ENCODE measurements around the gene RBFOX1.

Gene RBFOX1

DNA sequence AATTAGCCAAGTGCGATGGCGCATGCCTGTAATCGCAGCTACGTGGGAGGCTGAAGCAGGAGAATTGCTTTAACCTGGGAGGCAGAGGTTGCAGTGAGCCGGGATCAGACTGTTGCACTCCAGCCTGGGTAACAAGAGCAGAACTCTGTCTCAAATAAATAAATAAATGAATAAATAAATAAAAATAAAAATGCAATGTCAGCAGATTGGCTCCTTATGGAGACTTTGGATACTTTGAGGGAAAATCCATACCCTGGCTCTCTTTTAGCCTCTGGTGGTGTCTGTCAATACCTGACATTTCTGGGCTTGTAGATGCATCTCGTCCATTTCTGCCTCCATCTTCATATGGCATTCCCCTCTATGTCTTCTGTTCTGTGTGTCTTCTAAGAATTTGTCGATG, 66.7 kb downstream of the RBFOX1 start:
- no peak overlapping the region for H3K4me3 ChIP-seq (ENCODE audit: low read length)
- H3K27ac ChIP-seq (ENCODE audit: low read length): no peak overlapping the region
- no peaks in the 10 kb centered on the region for H3K36me3 ChIP-seq (ENCODE audit: insufficient read depth, low read depth, low read length)
- H3K9me3 ChIP-seq (ENCODE audit: insufficient read depth, low read depth, low read length): no peaks in the 10 kb centered on the region
- no peaks in the 10 kb centered on the region for H3K27me3 ChIP-seq (ENCODE audit: insufficient read depth, low read length)
- H3K4me1 ChIP-seq (ENCODE audit: insufficient read depth, low read length): no peaks in the 10 kb centered on the region
- H3K9ac ChIP-seq (ENCODE audit: low read depth, low read length): no peak overlapping the region

DNA sequence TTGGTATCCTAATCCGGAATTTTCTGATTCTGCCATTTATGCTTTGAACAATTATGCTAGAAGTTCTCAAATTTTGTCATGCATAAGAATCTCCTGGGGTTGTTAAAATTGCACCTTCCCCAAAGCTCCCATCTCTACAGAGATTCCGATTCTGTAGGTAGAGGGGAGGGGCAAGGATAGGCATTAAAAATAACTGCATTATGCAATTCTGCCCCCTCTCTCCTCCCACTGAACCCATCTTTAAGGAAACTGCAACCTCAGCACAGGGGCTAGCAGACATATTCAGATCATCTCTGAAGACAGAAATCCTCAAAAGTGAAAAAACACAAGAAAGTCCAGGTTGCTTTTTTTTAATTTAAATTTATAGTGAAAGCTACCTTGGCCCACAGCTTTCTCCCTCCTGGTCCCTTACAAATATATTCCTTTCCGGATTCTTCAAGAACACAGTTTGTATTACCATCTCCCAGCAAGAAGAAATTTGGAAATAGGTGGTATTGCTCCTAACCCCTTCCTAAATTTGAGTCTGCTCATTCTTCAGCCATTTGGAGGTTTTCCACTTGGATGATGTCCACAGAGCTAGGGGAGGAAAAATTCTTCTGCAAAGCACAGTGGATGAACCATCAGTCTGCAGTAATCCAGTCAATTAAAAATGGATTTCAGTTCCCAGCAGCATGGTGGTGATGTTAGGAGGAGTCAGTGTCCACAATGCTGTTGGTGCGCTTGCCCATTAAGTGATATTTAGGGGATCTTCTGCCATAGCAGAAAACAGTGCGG, 67.7 kb downstream of the RBFOX1 start:
- H3K9ac ChIP-seq (ENCODE audit: low read depth, low read length): no peak overlapping the region
- H3K4me3 ChIP-seq (ENCODE audit: low read length): no peak overlapping the region
- no peaks in the 10 kb centered on the region for H3K9me3 ChIP-seq (ENCODE audit: insufficient read depth, low read depth, low read length)
- H3K27me3 ChIP-seq (ENCODE audit: insufficient read depth, low read length): no peaks in the 10 kb centered on the region
- H3K36me3 ChIP-seq (ENCODE audit: insufficient read depth, low read depth, low read length): no peaks in the 10 kb centered on the region
- H3K27ac ChIP-seq (ENCODE audit: low read length): no peak overlapping the region
- no peaks in the 10 kb centered on the region for H3K4me1 ChIP-seq (ENCODE audit: insufficient read depth, low read length)

DNA sequence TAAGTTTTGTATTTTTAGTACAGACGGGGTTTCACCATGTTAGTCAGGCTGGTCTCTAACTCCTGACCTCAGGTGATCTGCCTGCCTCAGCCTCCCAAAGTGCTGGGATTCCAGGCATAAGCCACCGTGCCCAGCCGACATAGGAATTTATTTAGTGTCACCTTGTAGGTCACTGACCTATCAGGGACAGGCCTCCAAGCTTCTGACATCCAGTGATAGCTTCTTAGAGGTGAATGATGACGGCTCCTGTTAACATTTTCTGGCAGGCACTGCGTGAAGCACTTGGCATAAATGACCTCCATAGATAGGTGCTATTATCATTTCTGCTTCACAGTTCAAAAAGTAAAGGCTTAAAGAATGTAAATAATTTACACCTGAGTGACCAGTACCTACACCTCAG, 71.6 kb downstream of the RBFOX1 start:
- peaks cover 3% of the 10 kb centered on the region; the same call in 1 of the 2 replicates for H3K9me3 ChIP-seq (ENCODE audit: insufficient read depth, low read depth, low read length)
- H3K36me3 ChIP-seq (ENCODE audit: insufficient read depth, low read depth, low read length): no peaks in the 10 kb centered on the region
- H3K27ac ChIP-seq (ENCODE audit: low read length): no peak overlapping the region
- H3K4me1 ChIP-seq (ENCODE audit: insufficient read depth, low read length): no peaks in the 10 kb centered on the region
- H3K4me3 ChIP-seq (ENCODE audit: low read length): no peak overlapping the region
- no peak overlapping the region for H3K9ac ChIP-seq (ENCODE audit: low read depth, low read length)
- H3K27me3 ChIP-seq (ENCODE audit: insufficient read depth, low read length): no peaks in the 10 kb centered on the region

- no peak overlapping the region for H3K9ac ChIP-seq (ENCODE audit: low read depth, low read length)
- peaks cover 3% of the 10 kb centered on the region; the same call in 1 of the 2 replicates for H3K9me3 ChIP-seq (ENCODE audit: insufficient read depth, low read depth, low read length)
- no peaks in the 10 kb centered on the region for H3K4me1 ChIP-seq (ENCODE audit: insufficient read depth, low read length)
- no peak overlapping the region for H3K27ac ChIP-seq (ENCODE audit: low read length)
- no peaks in the 10 kb centered on the region for H3K27me3 ChIP-seq (ENCODE audit: insufficient read depth, low read length)
- H3K4me3 ChIP-seq (ENCODE audit: low read length): no peak overlapping the region
- no peaks in the 10 kb centered on the region for H3K36me3 ChIP-seq (ENCODE audit: insufficient read depth, low read depth, low read length)
Observed at GRCh38 chr16:7405166-7405565, 72.5 kb downstream of the RBFOX1 start.

DNA sequence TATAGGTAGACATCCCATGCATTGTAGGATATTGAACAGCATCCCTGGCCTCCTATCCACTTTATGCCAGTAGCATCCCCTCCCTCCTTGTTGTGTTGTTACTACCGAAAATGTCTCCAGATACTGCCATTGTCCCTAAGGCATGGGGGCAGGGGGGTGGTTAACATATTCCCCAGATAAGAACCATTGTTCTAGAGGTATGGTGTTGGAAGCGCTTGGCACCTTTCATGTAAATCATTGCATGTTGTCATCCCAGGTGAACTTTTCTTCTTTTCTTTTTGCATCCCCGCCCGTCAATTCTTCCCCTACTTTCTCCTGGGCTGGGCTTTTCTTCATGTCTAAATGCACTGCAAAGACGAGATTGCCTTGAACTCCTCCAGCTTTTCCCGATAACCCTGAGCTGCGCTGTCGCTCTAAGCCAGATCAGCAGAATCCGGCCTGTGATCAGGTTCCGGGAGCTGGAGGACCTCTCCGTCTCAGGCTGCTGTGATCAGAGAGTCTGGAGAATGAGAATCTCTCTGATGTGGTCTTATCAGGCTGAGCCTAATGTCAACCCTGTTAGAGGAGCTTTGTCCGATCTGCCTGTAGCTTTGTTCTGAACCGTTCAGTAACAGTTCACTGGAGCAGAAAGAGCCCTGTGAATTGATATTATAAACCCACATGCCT, 76.2 kb downstream of the RBFOX1 start:
- H3K27me3 ChIP-seq (ENCODE audit: insufficient read depth, low read length): no peaks in the 10 kb centered on the region
- H3K36me3 ChIP-seq (ENCODE audit: insufficient read depth, low read depth, low read length): no peaks in the 10 kb centered on the region
- H3K4me1 ChIP-seq (ENCODE audit: insufficient read depth, low read length): no peaks in the 10 kb centered on the region
- H3K27ac ChIP-seq (ENCODE audit: low read length): no peak overlapping the region
- H3K9ac ChIP-seq (ENCODE audit: low read depth, low read length): no peak overlapping the region
- H3K9me3 ChIP-seq (ENCODE audit: insufficient read depth, low read depth, low read length): peaks cover 3% of the 10 kb centered on the region; the same call in 1 of the 2 replicates
- H3K4me3 ChIP-seq (ENCODE audit: low read length): no peak overlapping the region

GRCh38 chr16:7419441-7419840, 86.8 kb downstream of the RBFOX1 start:
- Histone ChIP-seq H3K9me3 (ENCODE audit: insufficient read depth, low read depth, low read length) (no peaks in the 10 kb centered on the region), H3K27ac (ENCODE audit: low read length) (no peak overlapping the region), H3K9ac (ENCODE audit: low read depth, low read length) (no peak overlapping the region), H3K4me3 (ENCODE audit: low read length) (no peak overlapping the region), H3K36me3 (ENCODE audit: insufficient read depth, low read depth, low read length) (no peaks in the 10 kb centered on the region), H3K27me3 (ENCODE audit: insufficient read depth, low read length) (no peaks in the 10 kb centered on the region), H3K4me1 (ENCODE audit: insufficient read depth, low read length) (no peaks in the 10 kb centered on the region; the same call in 1 of the 2 replicates)

- H3K27ac ChIP-seq (ENCODE audit: low read length): no peak overlapping the region
- no peaks in the 10 kb centered on the region for H3K9me3 ChIP-seq (ENCODE audit: insufficient read depth, low read depth, low read length)
- no peaks in the 10 kb centered on the region for H3K36me3 ChIP-seq (ENCODE audit: insufficient read depth, low read depth, low read length)
- H3K4me1 ChIP-seq (ENCODE audit: insufficient read depth, low read length): no peaks in the 10 kb centered on the region; the same call in 1 of the 2 replicates
- no peak overlapping the region for H3K9ac ChIP-seq (ENCODE audit: low read depth, low read length)
- H3K27me3 ChIP-seq (ENCODE audit: insufficient read depth, low read length): no peaks in the 10 kb centered on the region
- H3K4me3 ChIP-seq (ENCODE audit: low read length): no peak overlapping the region
Observed at GRCh38 chr16:7420079-7420478, 87.4 kb downstream of the RBFOX1 start.

- H3K9me3 ChIP-seq (ENCODE audit: insufficient read depth, low read depth, low read length): no peaks in the 10 kb centered on the region
- no peak overlapping the region for H3K27ac ChIP-seq (ENCODE audit: low read length)
- no peak overlapping the region for H3K9ac ChIP-seq (ENCODE audit: low read depth, low read length)
- H3K4me3 ChIP-seq (ENCODE audit: low read length): no peak overlapping the region
- H3K27me3 ChIP-seq (ENCODE audit: insufficient read depth, low read length): no peaks in the 10 kb centered on the region
- H3K36me3 ChIP-seq (ENCODE audit: insufficient read depth, low read depth, low read length): no peaks in the 10 kb centered on the region
- H3K4me1 ChIP-seq (ENCODE audit: insufficient read depth, low read length): no peaks in the 10 kb centered on the region; the same call in 1 of the 2 replicates
Observed at GRCh38 chr16:7420843-7421242, 88.2 kb downstream of the RBFOX1 start.

GRCh38 chr16:7421578-7421977, 88.9 kb downstream of the RBFOX1 start:
- H3K9ac ChIP-seq (ENCODE audit: low read depth, low read length): no peak overlapping the region
- no peaks in the 10 kb centered on the region; the same call in 1 of the 2 replicates for H3K4me1 ChIP-seq (ENCODE audit: insufficient read depth, low read length)
- H3K36me3 ChIP-seq (ENCODE audit: insufficient read depth, low read depth, low read length): no peaks in the 10 kb centered on the region
- no peaks in the 10 kb centered on the region for H3K27me3 ChIP-seq (ENCODE audit: insufficient read depth, low read length)
- H3K27ac ChIP-seq (ENCODE audit: low read length): no peak overlapping the region
- no peak overlapping the region for H3K4me3 ChIP-seq (ENCODE audit: low read length)
- H3K9me3 ChIP-seq (ENCODE audit: insufficient read depth, low read depth, low read length): no peaks in the 10 kb centered on the region

- no peaks in the 10 kb centered on the region for H3K36me3 ChIP-seq (ENCODE audit: insufficient read depth, low read depth, low read length)
- H3K4me3 ChIP-seq (ENCODE audit: low read length): no peak overlapping the region
- no peaks in the 10 kb centered on the region for H3K27me3 ChIP-seq (ENCODE audit: insufficient read depth, low read length)
- no peak overlapping the region for H3K9ac ChIP-seq (ENCODE audit: low read depth, low read length)
- no peak overlapping the region for H3K27ac ChIP-seq (ENCODE audit: low read length)
- H3K9me3 ChIP-seq (ENCODE audit: insufficient read depth, low read depth, low read length): no peaks in the 10 kb centered on the region
- no peaks in the 10 kb centered on the region; the same call in 1 of the 2 replicates for H3K4me1 ChIP-seq (ENCODE audit: insufficient read depth, low read length)
Observed at GRCh38 chr16:7422036-7422888, 89.6 kb downstream of the RBFOX1 start.

DNA sequence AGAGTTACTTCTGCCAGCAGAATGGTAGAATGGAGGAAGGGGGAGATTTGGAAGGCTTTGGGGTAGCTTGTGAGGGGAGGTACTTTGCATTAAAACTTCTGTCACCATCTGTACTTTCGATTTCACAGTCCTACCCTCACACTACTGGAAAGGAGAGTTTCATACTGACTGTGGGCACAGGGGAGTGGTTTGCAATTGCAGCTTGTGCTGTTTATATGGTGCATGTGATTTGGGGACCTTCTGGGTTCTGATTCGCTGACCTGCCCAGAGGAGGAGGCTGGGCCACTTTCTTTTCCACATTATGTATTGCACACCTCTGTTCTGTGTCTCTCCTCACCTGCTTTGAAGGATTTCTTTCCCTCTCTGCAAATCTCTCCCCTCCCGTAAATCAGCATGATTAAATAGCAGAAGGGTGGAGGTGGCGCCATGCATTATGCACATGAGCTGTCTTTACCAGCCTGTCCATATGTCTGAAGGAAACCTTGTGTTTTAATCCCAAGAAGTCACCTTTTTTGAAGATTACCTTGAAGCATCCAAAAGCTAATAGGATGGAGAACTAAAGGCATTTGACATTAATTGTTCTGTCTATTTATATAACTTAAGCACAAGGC, 90.9 kb downstream of the RBFOX1 start:
- H3K9me3 ChIP-seq (ENCODE audit: insufficient read depth, low read depth, low read length): no peaks in the 10 kb centered on the region
- H3K4me1 ChIP-seq (ENCODE audit: insufficient read depth, low read length): no peaks in the 10 kb centered on the region; the same call in 1 of the 2 replicates
- H3K4me3 ChIP-seq (ENCODE audit: low read length): no peak overlapping the region
- no peaks in the 10 kb centered on the region for H3K36me3 ChIP-seq (ENCODE audit: insufficient read depth, low read depth, low read length)
- no peak overlapping the region for H3K9ac ChIP-seq (ENCODE audit: low read depth, low read length)
- no peak overlapping the region for H3K27ac ChIP-seq (ENCODE audit: low read length)
- H3K27me3 ChIP-seq (ENCODE audit: insufficient read depth, low read length): no peaks in the 10 kb centered on the region
